ENCODE results near the gene ZEB1. TPM values are rescaled to one million over a fixed set of nuclear protein-coding genes. Genes with fewer than 3 reads are reported as not detected.

Gene ZEB1
- total and polyA plus RNA-seq, 2 of the 13 experiments (the other 11 are each of a cell fraction or from before 2014, with no cell fraction given) = 9.6 to 18.0 TPM

DNA sequence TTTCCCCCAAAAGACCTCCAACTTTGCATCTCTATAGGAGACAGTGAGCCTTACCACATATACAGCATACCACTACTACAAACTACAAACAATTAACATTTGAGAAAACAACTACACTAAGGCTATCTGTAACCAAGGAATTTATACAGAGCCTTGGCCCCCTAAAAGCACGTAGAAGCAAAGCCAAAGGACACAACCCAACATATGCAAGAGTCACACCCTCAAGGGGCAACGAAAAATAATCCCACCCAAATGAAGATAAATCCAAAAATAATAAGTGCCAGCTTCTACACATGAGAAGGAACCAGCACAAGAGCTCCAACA, 149.5 kb downstream of the ZEB1 start:
- DNase-seq (ENCODE audit: low spot score) (no peak), FAIRE-seq (no peak), ATAC-seq (no peak)
- no peak overlapping the region for H3K4me3 ChIP-seq (replicated peaks in 1 of 3; ENCODE audit: insufficient read depth in 1 of 3, low read depth in 2 of 3, low read length in 3 of 3)
- BruUV-seq (replicated peaks) = no TSS peak
- intact Hi-C loops (cut with micrococcal nuclease; ENCODE audit: unreplicated experiment) (loop anchor here (2.0 kb wide), 1 partner anchor 150 kb away; the partner anchor contains the start of gene ZEB1), in situ Hi-C loops (cut with HindIII; ENCODE audit: extremely low pct_ligation_motif_present, low pct_unique_long_range_greater_than_20kb) (no loop called here)
- peaks cover 13% of the 10 kb centered on the region for H3K9me3 ChIP-seq (ENCODE audit: low read length)
- CTCF ChIA-PET (ENCODE audit: low intra/inter-chr PET ratio, low total read pairs) = no interaction called here
- TF ChIP-seq ZNF678 (CRISPR knock-in tag; IDR thresholded peaks at IDR 0.05) = no peak
- no peak for TF ChIP-seq NFYC (CRISPR knock-in tag; IDR thresholded peaks at IDR 0.05)
- no peak for TF ChIP-seq REXO4 (CRISPR knock-in tag; IDR thresholded peaks at IDR 0.05; ENCODE audit: borderline replicate concordance)
- TF ChIP-seq, protein P1, sequence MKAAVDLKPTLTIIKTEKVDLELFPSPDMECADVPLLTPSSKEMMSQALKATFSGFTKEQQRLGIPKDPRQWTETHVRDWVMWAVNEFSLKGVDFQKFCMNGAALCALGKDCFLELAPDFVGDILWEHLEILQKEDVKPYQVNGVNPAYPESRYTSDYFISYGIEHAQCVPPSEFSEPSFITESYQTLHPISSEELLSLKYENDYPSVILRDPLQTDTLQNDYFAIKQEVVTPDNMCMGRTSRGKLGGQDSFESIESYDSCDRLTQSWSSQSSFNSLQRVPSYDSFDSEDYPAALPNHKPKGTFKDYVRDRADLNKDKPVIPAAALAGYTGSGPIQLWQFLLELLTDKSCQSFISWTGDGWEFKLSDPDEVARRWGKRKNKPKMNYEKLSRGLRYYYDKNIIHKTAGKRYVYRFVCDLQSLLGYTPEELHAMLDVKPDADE (CRISPR knock-in tag; IDR thresholded peaks at IDR 0.05) = no peak
- no peak for TF ChIP-seq KLF16 (CRISPR knock-in tag; IDR thresholded peaks at IDR 0.05)
- TF ChIP-seq PCBP1 (IDR thresholded peaks at IDR 0.05; ENCODE audit: borderline replicate concordance, low read depth, low read length) = no peak
- TF ChIP-seq SRSF1 (optimal IDR thresholded peaks at IDR 0.05; ENCODE audit: low read depth, low read length) = no peak
- TF ChIP-seq ZNF326 (CRISPR knock-in tag; IDR thresholded peaks at IDR 0.05; ENCODE audit: borderline replicate concordance) = no peak
- no peak for TF ChIP-seq ZBTB44 (CRISPR knock-in tag; IDR thresholded peaks at IDR 0.05)
- TF ChIP-seq ZNF317 (CRISPR knock-in tag; IDR thresholded peaks at IDR 0.05) = no peak
- no peak for TF ChIP-seq ZNF136 (CRISPR knock-in tag; IDR thresholded peaks at IDR 0.05; ENCODE audit: low read depth)
- TF ChIP-seq, protein P2, sequence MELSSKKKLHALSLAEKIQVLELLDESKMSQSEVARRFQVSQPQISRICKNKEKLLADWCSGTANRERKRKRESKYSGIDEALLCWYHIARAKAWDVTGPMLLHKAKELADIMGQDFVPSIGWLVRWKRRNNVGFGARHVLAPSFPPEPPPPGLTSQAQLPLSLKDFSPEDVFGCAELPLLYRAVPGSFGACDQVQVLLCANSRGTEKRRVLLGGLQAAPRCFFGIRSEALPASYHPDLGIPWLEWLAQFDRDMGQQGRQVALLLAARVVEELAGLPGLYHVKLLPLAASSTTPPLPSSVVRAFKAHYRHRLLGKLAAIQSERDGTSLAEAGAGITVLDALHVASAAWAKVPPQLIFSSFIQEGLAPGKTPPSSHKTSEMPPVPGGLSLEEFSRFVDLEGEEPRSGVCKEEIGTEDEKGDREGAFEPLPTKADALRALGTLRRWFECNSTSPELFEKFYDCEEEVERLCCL (CRISPR knock-in tag; IDR thresholded peaks at IDR 0.05; ENCODE audit: borderline replicate concordance) = no peak
- no peak for TF ChIP-seq ETV5 (CRISPR knock-in tag; IDR thresholded peaks at IDR 0.05; ENCODE audit: borderline replicate concordance)
- TF ChIP-seq KMT2A (CRISPR knock-in tag; IDR thresholded peaks at IDR 0.05) = no peak
- TF ChIP-seq ZFP90 (CRISPR knock-in tag; IDR thresholded peaks at IDR 0.05; ENCODE audit: borderline replicate concordance) = no peak
- no peak for TF ChIP-seq HMG20B (CRISPR knock-in tag; conservative IDR thresholded peaks at IDR 0.05)
- no peak for TF ChIP-seq HNRNPLL (IDR thresholded peaks at IDR 0.05; ENCODE audit: low read depth, low read length, poor library complexity, severe bottlenecking)
- no peaks in the 10 kb centered on the region for H3K27me3 ChIP-seq (ENCODE audit: control insufficient read depth in 1 of 2, insufficient read depth in 2 of 2, low read length in 2 of 2)
- H3K36me3 ChIP-seq (replicated peaks in 1 of 2; ENCODE audit: control insufficient read depth in 1 of 2, insufficient read depth in 2 of 2, low read length in 2 of 2) = peaks cover 10 to 20% of the 10 kb centered on the region in 2 experiments; a peak in 4 of 5 replicates
- H3K4me2 ChIP-seq (ENCODE audit: low read depth, low read length) = no peak overlapping the region
- no peaks in the 10 kb centered on the region for H3K4me1 ChIP-seq (ENCODE audit: insufficient read depth, low read length)
- no peak overlapping the region for H3K9ac ChIP-seq (ENCODE audit: insufficient read depth, low read depth, low read length)
- no peaks in the 10 kb centered on the region; the same call in 1 of the 2 replicates for H4K20me1 ChIP-seq (ENCODE audit: insufficient read depth, low read length)
- no peak overlapping the region for H2AFZ ChIP-seq (ENCODE audit: low read length)
- WGBS (ENCODE audit: low lambda C conversion rate) = 84% methylated on average over 2 of the region's 2 CpGs
- POLR2A ChIA-PET = no interaction called here
- no peak overlapping the region for H3K27ac ChIP-seq (ENCODE audit: extremely low read length, insufficient read depth, low read length)
- no peaks in the 10 kb centered on the region for H3K79me2 ChIP-seq (ENCODE audit: insufficient read depth, low read length)
